ENCODE data around the gene GTSE1. TPM values are rescaled to one million over a fixed set of nuclear protein-coding genes. Genes with fewer than 3 reads are reported as not detected.

Gene GTSE1
- total RNA-seq, 1 experiment from 2014 or later = 46.1 TPM

GRCh38 chr22:46292173-46292572, 4.5 kb upstream of the GTSE1 start:
- ATAC-seq = no peak

More at GRCh38 chr22:46292173-46292572, 4.5 kb upstream of the GTSE1 start:
- Histone ChIP-seq H3K4me2 (ENCODE audit: low read length) (no peak overlapping the region), H3K36me3 (ENCODE audit: control insufficient read depth in 1 of 2, insufficient read depth in 2 of 2, low read length in 2 of 2) (peaks cover 6 to 10% of the 10 kb centered on the region in 2 experiments; a peak in 2 of 4 replicates), H3K9ac (ENCODE audit: low read length) (no peak overlapping the region), H3K4me1 (ENCODE audit: control insufficient read depth in 1 of 2, insufficient read depth in 2 of 2, low read length in 2 of 2) (peaks cover 7 to 13% of the 10 kb centered on the region in 2 experiments; a peak in 3 of 4 replicates), H4K20me1 (ENCODE audit: insufficient read depth) (no peaks in the 10 kb centered on the region), H3K27me3 (ENCODE audit: insufficient read depth, low read length) (no peaks in the 10 kb centered on the region), H3K9me2 (ENCODE audit: insufficient read depth) (no peaks in the 10 kb centered on the region), H2AFZ (ENCODE audit: low read depth, low read length, poor library complexity, severe bottlenecking) (no peak overlapping the region), H3K4me3 (replicated peaks in 1 of 2; ENCODE audit: low read depth in 1 of 2, low read length in 2 of 2) (no peak overlapping the region), H3K27ac (ENCODE audit: low read depth, low read length) (no peak overlapping the region), H3K79me2 (ENCODE audit: insufficient read depth, low read length) (peaks cover 5% of the 10 kb centered on the region), H3K9me3 (ENCODE audit: control insufficient read depth in 1 of 2, insufficient read depth in 1 of 2, low read depth in 1 of 2, low read length in 2 of 2) (no peaks in the 10 kb centered on the region)
- DNase-seq (ENCODE audit: low read depth, low spot score) = no peak
- CTCF ChIA-PET = no interaction called here
- RAD21 ChIA-PET (ENCODE audit: low non-redundant PET in 1 of 2, low total read pairs in 2 of 2, uncharacterized antibody in 2 of 2, unreplicated experiment in 2 of 2) = no interaction called here
- POLR2A ChIA-PET = no interaction called here
- TF ChIP-seq EZH2 (IDR thresholded peaks at IDR 0.05) (no peak), ZBTB33 (IDR thresholded peaks at IDR 0.05; ENCODE audit: extremely low read depth, insufficient replicate concordance, low read length) (no peak), YY1 (IDR thresholded peaks at IDR 0.05; ENCODE audit: extremely low read depth, insufficient replicate concordance, low read depth, low read length) (no peak), EZH2phosphoT487 (IDR thresholded peaks at IDR 0.05; ENCODE audit: borderline replicate concordance) (no peak), CEBPB (IDR thresholded peaks at IDR 0.05; ENCODE audit: low read depth) (no peak), CBX3 (IDR thresholded peaks at IDR 0.05; ENCODE audit: low read depth) (no peak), SP1 (IDR thresholded peaks at IDR 0.05; ENCODE audit: low read depth) (no peak), RAD21 (IDR thresholded peaks at IDR 0.05; ENCODE audit: low read depth) (no peak), ELF1 (IDR thresholded peaks at IDR 0.05; ENCODE audit: borderline replicate concordance, low read depth) (no peak), SIN3A (IDR thresholded peaks at IDR 0.05; ENCODE audit: low read depth) (no peak), JUND (IDR thresholded peaks at IDR 0.05) (no peak), FOSL1 (IDR thresholded peaks at IDR 0.05; ENCODE audit: low read depth) (no peak)
- intact Hi-C loops (cut with micrococcal nuclease) = no loop called here
- no TSS peak for BruUV-seq (replicated peaks)
